Fibroblast of mammary gland (primary cell): ENCODE measurements around the gene HSD17B3.

ENCODE experiments used
- DNase-seq: peaks from one replicate; pipeline ENCODE4 v3.0.0-alpha.2; 2010; ENCODE audit warnings: low read depth
- H3K4me3 ChIP-seq: 2 replicates; pipeline ENCODE4 v1.5.1; 2011; ENCODE audit warnings: low read depth, mild to moderate bottlenecking, low read length, moderate library complexity; ENCODE audit not compliant: control insufficient read depth
- TF ChIP-seq, protein P1 (sequence below): conservative IDR thresholded peaks from 2 replicates; pipeline ENCODE4 v1.5.1; 2011; ENCODE audit warnings: low read depth, low read length, inconsistent platforms; ENCODE audit not compliant: control insufficient read depth, insufficient read depth

The HSD17B3 gene

DNA sequence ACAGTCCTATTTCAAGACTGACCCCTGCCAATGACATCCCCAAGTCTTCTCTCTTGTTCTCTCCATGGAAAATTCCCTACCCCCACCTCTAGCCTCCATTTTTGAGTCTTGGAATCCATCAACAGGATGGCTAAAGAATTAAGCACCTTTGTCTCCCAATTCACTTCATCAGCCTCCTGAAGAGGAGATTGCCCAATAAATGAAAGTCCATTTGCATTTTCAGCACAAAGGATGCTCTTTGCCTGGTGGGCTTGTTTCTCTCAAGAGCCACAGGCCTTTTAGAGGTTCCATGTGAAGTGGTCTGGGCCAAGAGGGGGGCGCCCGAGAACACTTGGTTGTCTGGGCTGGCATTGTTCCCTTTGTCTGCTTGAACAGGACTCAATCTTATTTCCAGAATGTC is 12.6 kb downstream of the HSD17B3 start:
- no peak overlapping the region for H3K4me3 ChIP-seq
- TF ChIP-seq, protein P1, sequence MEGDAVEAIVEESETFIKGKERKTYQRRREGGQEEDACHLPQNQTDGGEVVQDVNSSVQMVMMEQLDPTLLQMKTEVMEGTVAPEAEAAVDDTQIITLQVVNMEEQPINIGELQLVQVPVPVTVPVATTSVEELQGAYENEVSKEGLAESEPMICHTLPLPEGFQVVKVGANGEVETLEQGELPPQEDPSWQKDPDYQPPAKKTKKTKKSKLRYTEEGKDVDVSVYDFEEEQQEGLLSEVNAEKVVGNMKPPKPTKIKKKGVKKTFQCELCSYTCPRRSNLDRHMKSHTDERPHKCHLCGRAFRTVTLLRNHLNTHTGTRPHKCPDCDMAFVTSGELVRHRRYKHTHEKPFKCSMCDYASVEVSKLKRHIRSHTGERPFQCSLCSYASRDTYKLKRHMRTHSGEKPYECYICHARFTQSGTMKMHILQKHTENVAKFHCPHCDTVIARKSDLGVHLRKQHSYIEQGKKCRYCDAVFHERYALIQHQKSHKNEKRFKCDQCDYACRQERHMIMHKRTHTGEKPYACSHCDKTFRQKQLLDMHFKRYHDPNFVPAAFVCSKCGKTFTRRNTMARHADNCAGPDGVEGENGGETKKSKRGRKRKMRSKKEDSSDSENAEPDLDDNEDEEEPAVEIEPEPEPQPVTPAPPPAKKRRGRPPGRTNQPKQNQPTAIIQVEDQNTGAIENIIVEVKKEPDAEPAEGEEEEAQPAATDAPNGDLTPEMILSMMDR, result no peak
- DNase-seq, result no peak

DNA sequence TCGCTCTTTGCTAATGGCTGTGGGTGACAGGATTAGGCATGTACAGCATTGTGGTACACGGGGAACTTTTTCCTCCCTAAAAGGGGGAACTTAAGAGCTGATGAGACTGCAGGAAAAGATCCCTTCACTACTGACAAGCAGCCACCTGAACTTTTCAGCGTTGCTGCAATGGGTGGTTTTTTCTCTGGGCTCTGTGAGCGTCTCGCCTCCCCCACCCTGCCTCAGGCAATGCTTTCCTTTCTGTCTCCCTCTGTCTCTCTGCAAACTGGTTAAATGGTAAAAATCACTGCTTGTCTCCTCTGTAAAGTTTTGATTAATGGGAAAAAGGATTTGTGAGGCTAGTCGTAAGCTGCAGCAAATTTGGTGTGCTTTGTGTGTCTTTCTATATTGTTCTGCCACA is 20.3 kb downstream of the HSD17B3 start:
- TF ChIP-seq, protein P1, result no peak
- no peak overlapping the region for H3K4me3 ChIP-seq
- no peak for DNase-seq

DNA sequence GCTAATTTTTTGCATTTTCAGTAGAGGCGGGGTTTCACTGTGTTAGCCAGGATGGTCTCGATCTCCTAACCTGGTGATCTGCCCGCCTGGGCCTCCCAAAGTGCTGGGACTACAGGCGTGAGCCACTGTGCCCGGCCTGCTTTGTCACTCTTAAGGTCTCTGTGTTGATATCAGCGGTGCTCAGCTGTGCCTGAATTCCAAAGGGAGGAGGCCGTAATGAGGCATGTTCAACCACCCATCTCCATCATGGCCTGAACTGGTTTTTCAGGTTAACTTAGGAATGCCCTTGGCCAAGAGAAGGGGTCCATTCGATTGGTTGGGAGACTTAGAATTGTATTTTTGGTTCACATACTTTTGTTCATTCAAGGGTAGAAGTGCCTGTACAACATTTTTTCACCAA is 22.0 kb downstream of the HSD17B3 start:
- no peak for DNase-seq
- TF ChIP-seq, protein P1, result no peak

DNA sequence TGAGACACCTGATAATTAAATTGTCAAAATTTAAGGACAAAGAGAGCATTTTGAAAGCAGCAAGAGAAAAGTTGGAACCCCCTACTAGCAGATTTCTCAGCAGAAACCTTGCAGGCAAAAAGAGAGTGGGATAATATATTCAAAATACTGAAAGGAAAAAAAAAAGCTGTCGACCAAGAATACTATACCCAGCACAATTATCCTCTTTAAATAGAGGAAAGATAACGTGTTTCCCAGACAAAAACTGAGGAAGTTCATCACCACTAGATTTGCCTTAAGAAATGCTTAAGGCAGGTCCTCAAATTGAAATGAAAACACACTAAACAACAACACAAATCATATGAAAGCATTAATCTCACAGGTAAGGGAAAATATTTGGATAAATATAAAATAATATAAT is 27.0 kb downstream of the HSD17B3 start:
- no peak for DNase-seq
- TF ChIP-seq, protein P1, result no peak
- no peak overlapping the region for H3K4me3 ChIP-seq

More for the DNA sequence above, 22.0 kb downstream of the HSD17B3 start:
- no peak overlapping the region for H3K4me3 ChIP-seq

- DNase-seq, result no peak
- H3K4me3 ChIP-seq, result no peak overlapping the region
- TF ChIP-seq, protein P1, result no peak
Measured at GRCh38 chr9:96270236-96270744, 31.7 kb downstream of the HSD17B3 start.

- DNase-seq, result no peak
- TF ChIP-seq, protein P1, result no peak
- no peak overlapping the region for H3K4me3 ChIP-seq
Measured at GRCh38 chr9:96258967-96259366, 43.0 kb downstream of the HSD17B3 start.

GRCh38 chr9:96256800-96257199 is 45.2 kb downstream of the HSD17B3 start:
- DNase-seq, result no peak

More at GRCh38 chr9:96256800-96257199, 45.2 kb downstream of the HSD17B3 start:
- H3K4me3 ChIP-seq, result no peak overlapping the region
- TF ChIP-seq, protein P1, result no peak
